ENCODE results near the gene DNAL4. TPM values are rescaled to one million over a fixed set of nuclear protein-coding genes. Genes with fewer than 3 reads are reported as not detected.

Gene DNAL4
- total and polyA plus RNA-seq, 3 experiments from 2014 or later, result 9.1 to 12.3 (median 9.6) TPM

- H3K9me3 Mint-ChIP-seq, result no peaks in the 10 kb centered on the region
- H3K27ac Mint-ChIP-seq, result peak overlapping the region in 4 of 8 donors; percentile 38 to 84 (median 54)
- ChIA-PET POLR2A (interaction anchor here (2.8 kb wide), 1 partner anchor 26 kb away, joined by 16 read pairs; no protein-coding TSS in a partner anchor), CTCF (interaction anchor here (1.4 kb wide), 1 partner anchor 83 kb away, joined by 4 read pairs; no protein-coding TSS in a partner anchor)
- peaks cover 29% of the 10 kb centered on the region for H3K4me1 ChIP-seq (ENCODE audit: insufficient read depth, low read length)
- no peaks in the 10 kb centered on the region for H3K9me3 ChIP-seq (ENCODE audit: low read length)
- no peak overlapping the region for H3K4me3 ChIP-seq (ENCODE audit: low read length)
- H3K27me3 ChIP-seq (ENCODE audit: insufficient read depth, low read length, poor library complexity, severe bottlenecking), result no peaks in the 10 kb centered on the region
- H3K4me1 Mint-ChIP-seq, result peaks cover 31 to 39% (median 31%) of the 10 kb centered on the region in 3 donors
- H3K36me3 Mint-ChIP-seq, result peaks cover 0 to 4% (median 0%) of the 10 kb centered on the region in 3 donors
- no peak for DNase-seq
- H3K27ac ChIP-seq (ENCODE audit: low read depth, low read length), result no peak overlapping the region
- H3K27me3 Mint-ChIP-seq, result no peaks in the 10 kb centered on the region
- H3K36me3 ChIP-seq (ENCODE audit: insufficient read depth, low read length), result no peaks in the 10 kb centered on the region
- no peak overlapping the region for H3K4me3 Mint-ChIP-seq
Measured at GRCh38 chr22:38760477-38761201, 33.3 kb downstream of the DNAL4 start.

GRCh38 chr22:38759005-38759404 lies 34.9 kb downstream of the DNAL4 start:
- Histone ChIP-seq H3K27ac (ENCODE audit: low read depth, low read length) (no peak overlapping the region), H3K36me3 (ENCODE audit: insufficient read depth, low read length) (peaks cover 4% of the 10 kb centered on the region), H3K4me1 (ENCODE audit: insufficient read depth, low read length) (peaks cover 29% of the 10 kb centered on the region), H3K9me3 (ENCODE audit: low read length) (no peaks in the 10 kb centered on the region), H3K27me3 (ENCODE audit: insufficient read depth, low read length, poor library complexity, severe bottlenecking) (no peaks in the 10 kb centered on the region), H3K4me3 (ENCODE audit: low read length) (no peak overlapping the region)
- Mint-ChIP-seq H3K27me3 (no peaks in the 10 kb centered on the region), H3K27ac (peak overlapping the region in 7 of 8 donors; percentile 50 to 98 (median 89)), H3K36me3 (peaks cover 5 to 15% (median 10%) of the 10 kb centered on the region in 3 donors), H3K9me3 (peaks cover 0 to 2% (median 0%) of the 10 kb centered on the region in 5 donors), H3K4me1 (peaks cover 33 to 38% (median 35%) of the 10 kb centered on the region in 3 donors), H3K4me3 (peak overlapping the region; percentile 15 to 96 (median 75))
- POLR2A ChIA-PET, result interaction anchor here (0.9 to 2.8 kb wide), 4 partner anchors 11 to 34 kb away, joined by 3 to 16 read pairs (median 7); no protein-coding TSS in a partner anchor
- no peak for DNase-seq
- CTCF ChIA-PET, result interaction anchor here (1.2 to 5.0 kb wide), 6 partner anchors 9 to 111 kb away, joined by 3 to 38 read pairs (median 7); partner anchors contain the start of gene GTPBP1

GRCh38 chr22:38758276-38758945 lies 35.5 kb downstream of the DNAL4 start:
- Histone ChIP-seq H3K4me3 (ENCODE audit: low read length) (no peak overlapping the region), H3K9me3 (ENCODE audit: low read length) (no peaks in the 10 kb centered on the region), H3K27ac (ENCODE audit: low read depth, low read length) (no peak overlapping the region), H3K4me1 (ENCODE audit: insufficient read depth, low read length) (peaks cover 35% of the 10 kb centered on the region), H3K27me3 (ENCODE audit: insufficient read depth, low read length, poor library complexity, severe bottlenecking) (no peaks in the 10 kb centered on the region), H3K36me3 (ENCODE audit: insufficient read depth, low read length) (peaks cover 10% of the 10 kb centered on the region)
- Mint-ChIP-seq H3K4me1 (peaks cover 39 to 44% (median 40%) of the 10 kb centered on the region in 3 donors), H3K27me3 (no peaks in the 10 kb centered on the region), H3K4me3 (peak overlapping the region; percentile 43 to 96 (median 78)), H3K9me3 (peaks cover 0 to 2% (median 0%) of the 10 kb centered on the region in 5 donors), H3K27ac (peak overlapping the region; percentile 79 to 98 (median 93)), H3K36me3 (peaks cover 8 to 21% (median 16%) of the 10 kb centered on the region in 3 donors)
- CTCF ChIA-PET, result interaction anchor here (1.2 to 5.0 kb wide), 6 partner anchors 9 to 111 kb away, joined by 3 to 38 read pairs (median 7); partner anchors contain the start of gene GTPBP1
- POLR2A ChIA-PET, result interaction anchor here (0.6 to 2.8 kb wide), 5 partner anchors 11 to 298 kb away, joined by 3 to 16 read pairs (median 4); no protein-coding TSS in a partner anchor
- DNase-seq, result peak; percentile 27 to 90 (median 61)

- H3K27me3 Mint-ChIP-seq, result peaks cover 0 to 1% of the 10 kb centered on the region in 2 donors
- Histone ChIP-seq H3K4me1 (ENCODE audit: insufficient read depth, low read length) (peaks cover 45% of the 10 kb centered on the region), H3K4me3 (ENCODE audit: low read length) (peak overlapping the region; percentile 77), H3K36me3 (ENCODE audit: insufficient read depth, low read length) (peaks cover 16% of the 10 kb centered on the region), H3K27ac (ENCODE audit: low read depth, low read length) (no peak overlapping the region), H3K27me3 (ENCODE audit: insufficient read depth, low read length, poor library complexity, severe bottlenecking) (no peaks in the 10 kb centered on the region), H3K9me3 (ENCODE audit: low read length) (no peaks in the 10 kb centered on the region)
- H3K4me3 Mint-ChIP-seq, result peak overlapping the region; percentile 86 to 97 (median 95)
- H3K27ac Mint-ChIP-seq, result peak overlapping the region; percentile 70 to 98 (median 92)
- H3K36me3 Mint-ChIP-seq, result peaks cover 10 to 28% (median 17%) of the 10 kb centered on the region in 3 donors
- peaks cover 46 to 51% (median 49%) of the 10 kb centered on the region in 3 donors for H3K4me1 Mint-ChIP-seq
- no peak for DNase-seq
- CTCF ChIA-PET, result interaction anchor here (1.6 to 5.0 kb wide), 4 partner anchors 9 to 86 kb away, joined by 7 to 38 read pairs (median 21); no protein-coding TSS in a partner anchor
- H3K9me3 Mint-ChIP-seq, result peaks cover 0 to 2% (median 0%) of the 10 kb centered on the region in 5 donors
- POLR2A ChIA-PET, result interaction anchor here (13.0 kb wide), 1 partner anchor 20 kb away, joined by 275 read pairs; no protein-coding TSS in a partner anchor
Measured at GRCh38 chr22:38757464-38757757, 36.5 kb downstream of the DNAL4 start.

- Mint-ChIP-seq H3K9me3 (peaks cover 0 to 2% (median 0%) of the 10 kb centered on the region in 5 donors), H3K4me3 (peak overlapping the region; percentile 86 to 97 (median 95)), H3K4me1 (peaks cover 50 to 57% (median 54%) of the 10 kb centered on the region in 3 donors), H3K27ac (peak overlapping the region; percentile 80 to 98 (median 94)), H3K36me3 (peaks cover 11 to 33% (median 22%) of the 10 kb centered on the region in 3 donors), H3K27me3 (peaks cover 0 to 3% of the 10 kb centered on the region in 2 donors)
- H3K27ac ChIP-seq (ENCODE audit: low read depth, low read length), result peak overlapping the region; percentile 67
- no peaks in the 10 kb centered on the region for H3K27me3 ChIP-seq (ENCODE audit: insufficient read depth, low read length, poor library complexity, severe bottlenecking)
- ChIA-PET CTCF (interaction anchor here (1.0 to 5.0 kb wide), 5 partner anchors 9 to 31 kb away, joined by 3 to 38 read pairs (median 7); no protein-coding TSS in a partner anchor), POLR2A (interaction anchor here (0.6 to 13.0 kb wide), 4 partner anchors 11 to 40 kb away, joined by 3 to 275 read pairs (median 9); no protein-coding TSS in a partner anchor)
- H3K36me3 ChIP-seq (ENCODE audit: insufficient read depth, low read length), result peaks cover 18% of the 10 kb centered on the region
- DNase-seq, result no peak
- H3K4me3 ChIP-seq (ENCODE audit: low read length), result peak overlapping the region; percentile 77
- H3K9me3 ChIP-seq (ENCODE audit: low read length), result no peaks in the 10 kb centered on the region
- peaks cover 50% of the 10 kb centered on the region for H3K4me1 ChIP-seq (ENCODE audit: insufficient read depth, low read length)
Measured at GRCh38 chr22:38756711-38757463, 37.1 kb downstream of the DNAL4 start.

- ChIA-PET POLR2A (interaction anchor here (0.6 to 13.0 kb wide), 4 partner anchors 10 to 1154 kb away, joined by 3 to 275 read pairs (median 9); no protein-coding TSS in a partner anchor), CTCF (interaction anchor here (1.0 to 5.0 kb wide), 6 partner anchors 8 to 87 kb away, joined by 3 to 38 read pairs (median 8); no protein-coding TSS in a partner anchor)
- H3K27me3 ChIP-seq (ENCODE audit: insufficient read depth, low read length, poor library complexity, severe bottlenecking), result no peaks in the 10 kb centered on the region
- H3K27me3 Mint-ChIP-seq, result peaks cover 0 to 8% of the 10 kb centered on the region in 2 donors
- H3K27ac Mint-ChIP-seq, result peak within 1 kb of the TSS; percentile 81 to 100 (median 98)
- peaks cover 57% of the 10 kb centered on the region for H3K4me1 ChIP-seq (ENCODE audit: insufficient read depth, low read length)
- peaks cover 0 to 2% (median 0%) of the 10 kb centered on the region in 5 donors for H3K9me3 Mint-ChIP-seq
- peak within 1 kb of the TSS; percentile 98 for H3K4me3 ChIP-seq (ENCODE audit: low read length)
- peak; percentile 91 to 96 (median 95) for DNase-seq
- peaks cover 24% of the 10 kb centered on the region for H3K36me3 ChIP-seq (ENCODE audit: insufficient read depth, low read length)
- H3K9me3 ChIP-seq (ENCODE audit: low read length), result no peaks in the 10 kb centered on the region
- H3K4me1 Mint-ChIP-seq, result peaks cover 59 to 65% (median 63%) of the 10 kb centered on the region in 3 donors
- H3K4me3 Mint-ChIP-seq, result peak within 1 kb of the TSS; percentile 93 to 100 (median 99)
- H3K27ac ChIP-seq (ENCODE audit: low read depth, low read length), result peak within 1 kb of the TSS; percentile 70
- peaks cover 16 to 42% (median 29%) of the 10 kb centered on the region in 3 donors for H3K36me3 Mint-ChIP-seq
Measured at GRCh38 chr22:38755911-38756532, 37.9 kb downstream of the DNAL4 start, which contains the start of gene SUN2. SUN2 (minus strand) TSS chr22:38755998; CDS start chr22:38752628, 3,370 bp downstream.
